Measurements from ENCODE around the gene MDH1B. TPM values are rescaled to one million over a fixed set of nuclear protein-coding genes. Genes with fewer than 3 reads are reported as not detected.

MDH1B gene
- total RNA-seq, 1 experiment from 2014 or later: 1.3 TPM

DNA sequence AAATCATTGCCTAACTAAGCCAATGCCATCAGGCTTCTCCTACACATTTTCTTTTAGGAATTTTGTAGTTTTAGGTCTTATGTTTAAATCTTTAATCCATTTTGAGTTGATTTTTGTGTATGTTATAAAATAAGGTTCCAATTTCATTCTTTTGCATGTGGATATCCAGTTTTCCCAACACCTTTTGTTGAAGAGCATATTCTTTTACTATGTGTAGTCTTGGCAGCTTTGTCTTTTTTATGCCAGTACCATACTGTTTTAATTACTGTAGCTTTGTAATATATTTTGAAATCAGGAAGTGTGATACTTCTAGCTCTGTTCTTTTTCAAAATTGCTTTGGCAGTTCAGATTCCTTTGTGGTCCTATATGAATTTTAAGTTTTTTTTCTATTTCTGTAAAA, 11.3 kb upstream of the MDH1B start:
- no peaks in the 10 kb centered on the region for H3K9me3 ChIP-seq (ENCODE audit: control insufficient read depth, low read depth, low read length)
- no peaks in the 10 kb centered on the region; the same call in 1 of the 2 replicates for H3K79me2 ChIP-seq (ENCODE audit: insufficient read depth, low read length)
- H2BK20ac ChIP-seq (ENCODE audit: low read depth, low read length, poor library complexity, severe bottlenecking): no peak overlapping the region
- H2BK12ac ChIP-seq (ENCODE audit: insufficient read length, low read depth, low read length): no peak overlapping the region
- no peaks in the 10 kb centered on the region for H3K79me1 ChIP-seq (ENCODE audit: insufficient read depth, low read depth, low read length, poor library complexity, severe bottlenecking)
- H3K36me3 Mint-ChIP-seq (ENCODE audit: insufficient read depth in 1 of 3, low read depth in 3 of 3): peaks cover 70 to 92% (median 80%) of the 10 kb centered on the region in 3 experiments
- no peak overlapping the region for H4K91ac ChIP-seq (ENCODE audit: insufficient read length, low read depth, low read length)
- H3K4me3 Mint-ChIP-seq: no peak overlapping the region
- peaks cover 12 to 19% of the 10 kb centered on the region in 2 experiments; a peak in 4 of 5 replicates for H3K9me3 Mint-ChIP-seq
- no peaks in the 10 kb centered on the region for H3K4me1 ChIP-seq (ENCODE audit: insufficient read depth, low read length)
- no peak overlapping the region for H2BK5ac ChIP-seq (ENCODE audit: insufficient read length, low read length)
- DNase-seq: no peak
- no peak overlapping the region for H2BK120ac ChIP-seq (ENCODE audit: low read depth, low read length, poor library complexity, severe bottlenecking)
- H2BK15ac ChIP-seq (ENCODE audit: low read depth, low read length): no peak overlapping the region
- no peak overlapping the region for H4K8ac ChIP-seq (replicated peaks; ENCODE audit: insufficient read length, low read depth, low read length)
- no peak overlapping the region for H2AFZ ChIP-seq (ENCODE audit: low read length)
- no peak overlapping the region for H3K14ac ChIP-seq (ENCODE audit: insufficient read depth, low read length)
- H4K5ac ChIP-seq (ENCODE audit: insufficient read length, low read depth, low read length): no peak overlapping the region
- H3K4ac ChIP-seq (ENCODE audit: low read depth, low read length): no peak overlapping the region
- no peaks in the 10 kb centered on the region for H3K27me3 ChIP-seq (ENCODE audit: insufficient read depth, low read length)
- H3K4me2 ChIP-seq (ENCODE audit: insufficient read depth, insufficient read length, low read length): no peak overlapping the region
- H3K27me3 Mint-ChIP-seq (ENCODE audit: low read depth): no peaks in the 10 kb centered on the region
- H3K4me1 Mint-ChIP-seq: no peaks in the 10 kb centered on the region
- H3K23me2 ChIP-seq (ENCODE audit: insufficient read length, low read depth, low read length, poor library complexity, severe bottlenecking): no peaks in the 10 kb centered on the region
- no peaks in the 10 kb centered on the region for H4K20me1 ChIP-seq (ENCODE audit: control insufficient read depth, insufficient read depth, insufficient read length)
- H3T11ph ChIP-seq (ENCODE audit: low read length): no peak overlapping the region
- no peak overlapping the region for H3K27ac Mint-ChIP-seq
- H2AK5ac ChIP-seq (ENCODE audit: insufficient read length, low read length): no peak overlapping the region
- H3K9ac ChIP-seq (ENCODE audit: extremely low read depth, insufficient read length, low read length): no peak overlapping the region
- H3K27ac ChIP-seq (ENCODE audit: insufficient read length, low read depth, low read length): no peak overlapping the region
- no peak overlapping the region for H3K56ac ChIP-seq (ENCODE audit: insufficient read length, low read depth, low read length)
- TF ChIP-seq, protein P1, sequence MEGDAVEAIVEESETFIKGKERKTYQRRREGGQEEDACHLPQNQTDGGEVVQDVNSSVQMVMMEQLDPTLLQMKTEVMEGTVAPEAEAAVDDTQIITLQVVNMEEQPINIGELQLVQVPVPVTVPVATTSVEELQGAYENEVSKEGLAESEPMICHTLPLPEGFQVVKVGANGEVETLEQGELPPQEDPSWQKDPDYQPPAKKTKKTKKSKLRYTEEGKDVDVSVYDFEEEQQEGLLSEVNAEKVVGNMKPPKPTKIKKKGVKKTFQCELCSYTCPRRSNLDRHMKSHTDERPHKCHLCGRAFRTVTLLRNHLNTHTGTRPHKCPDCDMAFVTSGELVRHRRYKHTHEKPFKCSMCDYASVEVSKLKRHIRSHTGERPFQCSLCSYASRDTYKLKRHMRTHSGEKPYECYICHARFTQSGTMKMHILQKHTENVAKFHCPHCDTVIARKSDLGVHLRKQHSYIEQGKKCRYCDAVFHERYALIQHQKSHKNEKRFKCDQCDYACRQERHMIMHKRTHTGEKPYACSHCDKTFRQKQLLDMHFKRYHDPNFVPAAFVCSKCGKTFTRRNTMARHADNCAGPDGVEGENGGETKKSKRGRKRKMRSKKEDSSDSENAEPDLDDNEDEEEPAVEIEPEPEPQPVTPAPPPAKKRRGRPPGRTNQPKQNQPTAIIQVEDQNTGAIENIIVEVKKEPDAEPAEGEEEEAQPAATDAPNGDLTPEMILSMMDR (conservative IDR thresholded peaks at IDR 0.05): no peak
- H3K23ac ChIP-seq (ENCODE audit: insufficient read length, low read depth, low read length): no peak overlapping the region
- H3K18ac ChIP-seq (ENCODE audit: insufficient read length, low read depth, low read length): no peak overlapping the region
